Activated T-cell treated with anti-CD3 and anti-CD28 coated beads for 4 hours (primary cell): ENCODE results near the gene PLOD3.
"Not testable (repeated sequence)": the region's sequence is repeated elsewhere in the genome, so short reads cannot be mapped to it uniquely, and the experiment has no call there.

Source experiments
- DNase-seq: peaks from one replicate; pipeline ENCODE4 v3.0.0-alpha.2; 2020

Gene PLOD3

GRCh38 chr7:101217388-101218235, at the start of gene PLOD3, which contains the start of gene ZNHIT1:
PLOD3 (minus strand) TSS chr7:101217581; CDS start chr7:101217274, 307 bp downstream.
ZNHIT1 (plus strand) TSS chr7:101218165; CDS start chr7:101218196, 31 bp downstream.
- DNase-seq = peak; percentile 93

GRCh38 chr7:101265622-101266516, 48.5 kb upstream of the PLOD3 start:
- DNase-seq = no peak

GRCh38 chr7:101264102-101264706, 46.8 kb upstream of the PLOD3 start:
- not testable (repeated sequence) for DNase-seq

- DNase-seq = no peak
These were observed 40.9 kb upstream of the PLOD3 start for GRCh38 chr7:101258243-101258731.

GRCh38 chr7:101255796-101256195, 38.4 kb upstream of the PLOD3 start:
- DNase-seq = no peak

GRCh38 chr7:101253199-101253598, 35.8 kb upstream of the PLOD3 start:
- DNase-seq = not testable (repeated sequence)

GRCh38 chr7:101251871-101252659, 34.7 kb upstream of the PLOD3 start:
- peak; percentile 98 for DNase-seq

- no peak for DNase-seq
These were observed 32.9 kb upstream of the PLOD3 start for GRCh38 chr7:101250324-101250723.

- no peak for DNase-seq
These were observed 30.9 kb upstream of the PLOD3 start for GRCh38 chr7:101248276-101248675.

- no peak for DNase-seq
These were observed 27.8 kb upstream of the PLOD3 start for GRCh38 chr7:101245147-101245668.

- DNase-seq = peak; percentile 85
These were observed 27.2 kb upstream of the PLOD3 start, which contains the start of gene FIS1 for GRCh38 chr7:101244375-101245146. FIS1 (minus strand) TSS chr7:101245081; CDS start chr7:101245004, 77 bp downstream.

GRCh38 chr7:101243646-101244374, 26.4 kb upstream of the PLOD3 start:
- DNase-seq = no peak

- no peak for DNase-seq
These were observed 24.3 kb upstream of the PLOD3 start for GRCh38 chr7:101241443-101242349.

GRCh38 chr7:101241015-101241363, 23.6 kb upstream of the PLOD3 start:
- DNase-seq = no peak

- no peak for DNase-seq
These were observed 23.0 kb upstream of the PLOD3 start for GRCh38 chr7:101240226-101241014.

GRCh38 chr7:101239951-101240220, 22.5 kb upstream of the PLOD3 start:
- no peak for DNase-seq

- DNase-seq = no peak
These were observed 22.0 kb upstream of the PLOD3 start for GRCh38 chr7:101239191-101239950.
